HuH-7.5 (cell line): Measurements from ENCODE around the gene FIZ1.
"Not testable (repeated sequence)": the region's sequence is repeated elsewhere in the genome, so short reads cannot be mapped to it uniquely, and the experiment has no call there.

Experiments used
- DNase-seq: peaks from one replicate; pipeline ENCODE4 v3.0.0; 2011; ENCODE audit warnings: low spot score

FIZ1 gene

GRCh38 chr19:55594996-55595545 lies 4.2 kb downstream of the FIZ1 start:
- DNase-seq, result no peak

GRCh38 chr19:55593096-55593772 lies 6.1 kb downstream of the FIZ1 start:
- no peak for DNase-seq

- no peak for DNase-seq
Observed at GRCh38 chr19:55592391-55593090, 6.8 kb downstream of the FIZ1 start.

- no peak for DNase-seq
Observed at GRCh38 chr19:55591555-55591954, 7.8 kb downstream of the FIZ1 start.

- DNase-seq, result no peak
Observed at GRCh38 chr19:55590617-55591016, 8.7 kb downstream of the FIZ1 start.

GRCh38 chr19:55590109-55590508 lies 9.2 kb downstream of the FIZ1 start:
- DNase-seq, result no peak

- DNase-seq, result no peak
Observed at GRCh38 chr19:55588738-55589137, 10.6 kb downstream of the FIZ1 start.

GRCh38 chr19:55586976-55587668 lies 12.2 kb downstream of the FIZ1 start:
- peak; percentile 99 for DNase-seq

GRCh38 chr19:55585658-55586339 lies 13.5 kb downstream of the FIZ1 start:
- DNase-seq, result peak; percentile 71

- no peak for DNase-seq
Observed at GRCh38 chr19:55584871-55585270, 14.4 kb downstream of the FIZ1 start.

- not testable (repeated sequence) for DNase-seq
Observed at GRCh38 chr19:55583897-55584296, 15.4 kb downstream of the FIZ1 start.

GRCh38 chr19:55582284-55582683 lies 17.0 kb downstream of the FIZ1 start:
- DNase-seq, result not testable (repeated sequence)

- no peak for DNase-seq
Observed at GRCh38 chr19:55581823-55582223, 17.5 kb downstream of the FIZ1 start.

- DNase-seq, result no peak
Observed at GRCh38 chr19:55581145-55581822, 18.0 kb downstream of the FIZ1 start.

GRCh38 chr19:55580628-55581144 lies 18.6 kb downstream of the FIZ1 start, which contains the start of gene ZNF579:
Gene ZNF579 (minus strand): TSS chr19:55580848. CDS start chr19:55579639, 1,209 bp downstream.
- DNase-seq, result peak; percentile 96

GRCh38 chr19:55579766-55580621 lies 19.3 kb downstream of the FIZ1 start:
- DNase-seq, result peak; percentile 55

- no peak for DNase-seq
Observed at GRCh38 chr19:55578761-55579747, 20.3 kb downstream of the FIZ1 start.

- no peak for DNase-seq
Observed at GRCh38 chr19:55578031-55578760, 21.1 kb downstream of the FIZ1 start.
